PC-9 (cell line): ENCODE data around the gene LIPE.

Experiments used
- CTCF ChIP-seq: fragments of 200-600 bp; sonication (generic); conservative IDR thresholded peaks from 2 replicates; pipeline ENCODE4 v1.6.1; 2017; ENCODE audit warnings: mixed run types, antibody characterized with exemption, mild to moderate bottlenecking, moderate library complexity
- EZH2 ChIP-seq: fragments of 200-600 bp; sonication (generic); IDR thresholded peaks from 2 replicates; pipeline ENCODE4 v1.8.0; 2017; ENCODE audit warnings: antibody characterized with exemption, low read depth

GRCh38 chr19:42428676-42429075 lies 1.5 kb upstream of the LIPE start:
- no peak for TF ChIP-seq EZH2
- TF ChIP-seq CTCF: no peak
